Measurements from ENCODE around the gene ADAMTS15.

GRCh38 chr11:130477586-130478203 is 29.2 kb downstream of the ADAMTS15 start:
- TF ChIP-seq POLR2A (IDR thresholded peaks at IDR 0.05) (no peak), CTCF (IDR thresholded peaks at IDR 0.05) (no peak)

All from heart left ventricle (tissue), 13 donors.